Measurements from ENCODE around the gene RPS2.

- TF ChIP-seq ZNF274 (IDR thresholded peaks at IDR 0.05; ENCODE audit: low read depth, low read length) (no peak), YY1 (IDR thresholded peaks at IDR 0.05; ENCODE audit: insufficient read depth, insufficient read length) (no peak), SUZ12 (IDR thresholded peaks at IDR 0.05; ENCODE audit: extremely low read depth, insufficient read depth, insufficient read length) (no peak)
Measured at GRCh38 chr16:1947369-1947670, 17.3 kb downstream of the RPS2 start.
